Activated CD4-positive, alpha-beta memory T cell treated with anti-CD3 and anti-CD28 coated beads, Interleukin-2, amount 10 ng/mL, durations not matched to agents 7 days and 5 days (primary cell): Measurements from ENCODE around the gene ANO9. TPM values are rescaled to one million over a fixed set of nuclear protein-coding genes. Genes with fewer than 3 reads are reported as not detected.
"Not testable (repeated sequence)": the region's sequence is repeated elsewhere in the genome, so short reads cannot be mapped to it uniquely, and the experiment has no call there.

Experiments used
- CTCF ChIA-PET: fragments of 350-600 bp; sonication (Branson Sonifier 250); formaldehyde crosslinking; loops from one replicate; lab custom pipeline; 2021; ENCODE audit warnings: antibody characterized with exemption, inconsistent platforms; lab: Charles Lee
- POLR2A ChIA-PET: fragments of 350-600 bp; sonication (Branson Sonifier 250); formaldehyde crosslinking; loops from one replicate; lab custom pipeline; 2021; ENCODE audit warnings: antibody characterized with exemption; lab: Charles Lee
- DNase-seq: peaks from one replicate; pipeline ENCODE4 v3.0.0-alpha.2; 2020
- H3K27ac Mint-ChIP-seq: one replicate; pipeline ENCODE4 v1.8.0; 2021; ENCODE audit warnings: mild to moderate bottlenecking, mixed read lengths
- H3K27me3 Mint-ChIP-seq: one replicate; pipeline ENCODE4 v1.8.0; 2021; ENCODE audit warnings: mixed read lengths
- H3K36me3 Mint-ChIP-seq: one replicate; pipeline ENCODE4 v1.8.0; 2021; ENCODE audit warnings: low read depth, mixed read lengths
- H3K4me1 Mint-ChIP-seq: one replicate; pipeline ENCODE4 v1.8.0; 2021; ENCODE audit warnings: mixed read lengths
- H3K4me3 Mint-ChIP-seq: one replicate; pipeline ENCODE4 v1.8.0; 2021; ENCODE audit warnings: mild to moderate bottlenecking, mixed read lengths
- H3K9me3 Mint-ChIP-seq: one replicate; pipeline ENCODE4 v1.8.0; 2021; ENCODE audit warnings: mixed read lengths
- total RNA-seq, 2 experiments: library from RNA; stranded (reverse); gene quantifications; one replicate each; pipeline ENCODE4 v1.2.3, GENCODE V29; 2021

The ANO9 gene
- total RNA-seq, 2 experiments from 2014 or later = 69.2 to 73.5 TPM

GRCh38 chr11:444396-445144 is 2.8 kb upstream of the ANO9 start:
- Mint-ChIP-seq H3K27ac (no peak overlapping the region), H3K9me3 (no peaks in the 10 kb centered on the region), H3K36me3 (no peaks in the 10 kb centered on the region), H3K27me3 (peaks cover 9% of the 10 kb centered on the region), H3K4me1 (peaks cover 28% of the 10 kb centered on the region), H3K4me3 (no peak overlapping the region)
- DNase-seq = no peak
- ChIA-PET CTCF (interaction anchor here (1.0 to 1.7 kb wide), 2 partner anchors 28 to 38 kb away, joined by 3 to 5 read pairs; no protein-coding TSS in a partner anchor), POLR2A (interaction anchor here (1.2 to 1.7 kb wide), 2 partner anchors 60 to 62 kb away, joined by 3 to 4 read pairs; no protein-coding TSS in a partner anchor)

GRCh38 chr11:443542-444199 is 1.9 kb upstream of the ANO9 start:
- Mint-ChIP-seq H3K27me3 (peaks cover 9% of the 10 kb centered on the region), H3K4me3 (no peak overlapping the region), H3K9me3 (no peaks in the 10 kb centered on the region), H3K27ac (no peak overlapping the region), H3K4me1 (peaks cover 26% of the 10 kb centered on the region), H3K36me3 (no peaks in the 10 kb centered on the region)
- DNase-seq = no peak
- POLR2A ChIA-PET = interaction anchor here (1.1 to 1.8 kb wide), 4 partner anchors 27 to 63 kb away, joined by 3 to 6 read pairs (median 5); no protein-coding TSS in a partner anchor
- CTCF ChIA-PET = interaction anchor here (1.7 kb wide), 1 partner anchor 37 kb away, joined by 5 read pairs; no protein-coding TSS in a partner anchor

- Mint-ChIP-seq H3K9me3 (no peaks in the 10 kb centered on the region), H3K36me3 (no peaks in the 10 kb centered on the region), H3K27me3 (peaks cover 9% of the 10 kb centered on the region), H3K4me3 (no peak overlapping the region), H3K4me1 (peaks cover 29% of the 10 kb centered on the region), H3K27ac (no peak overlapping the region)
- ChIA-PET POLR2A (interaction anchor here (1.1 to 3.1 kb wide), 4 partner anchors 26 to 64 kb away, joined by 4 to 30 read pairs (median 6); partner anchors contain the start of gene SIGIRR), CTCF (interaction anchor here (1.4 to 1.7 kb wide), 2 partner anchors 36 kb away, joined by 3 to 5 read pairs; no protein-coding TSS in a partner anchor)
- no peak for DNase-seq
Observed at GRCh38 chr11:442611-443081, 835 bp upstream of the ANO9 start.

- peak overlapping the region; percentile 75 for H3K4me3 Mint-ChIP-seq
Observed at GRCh38 chr11:441043-441417, 781 bp downstream of the ANO9 start.

GRCh38 chr11:440065-441042 is 1.5 kb downstream of the ANO9 start:
- POLR2A ChIA-PET = interaction anchor here (0.9 to 3.1 kb wide), 5 partner anchors 8 to 34 kb away, joined by 3 to 30 read pairs (median 4); partner anchors contain the start of genes PTDSS2 and SIGIRR
- H3K27me3 Mint-ChIP-seq = peaks cover 9% of the 10 kb centered on the region
- H3K9me3 Mint-ChIP-seq = no peaks in the 10 kb centered on the region
- CTCF ChIA-PET = interaction anchor here (1.2 to 3.3 kb wide), 3 partner anchors 9 to 78 kb away, joined by 4 to 23 read pairs (median 6); partner anchors contain the start of gene PTDSS2
- peak overlapping the region; percentile 75 for H3K4me3 Mint-ChIP-seq
- no peak overlapping the region for H3K27ac Mint-ChIP-seq
- no peaks in the 10 kb centered on the region for H3K36me3 Mint-ChIP-seq
- H3K4me1 Mint-ChIP-seq = peaks cover 38% of the 10 kb centered on the region
- no peak for DNase-seq

More at GRCh38 chr11:441043-441417, 781 bp downstream of the ANO9 start:
- H3K4me1 Mint-ChIP-seq = peaks cover 38% of the 10 kb centered on the region
- no peaks in the 10 kb centered on the region for H3K9me3 Mint-ChIP-seq
- CTCF ChIA-PET = interaction anchor here (1.9 to 3.3 kb wide), 2 partner anchors 8 to 78 kb away, joined by 6 to 23 read pairs; partner anchors contain the start of gene PTDSS2
- H3K36me3 Mint-ChIP-seq = no peaks in the 10 kb centered on the region
- POLR2A ChIA-PET = interaction anchor here (0.9 to 3.1 kb wide), 4 partner anchors 18 to 35 kb away, joined by 3 to 30 read pairs (median 3); partner anchors contain the start of gene SIGIRR
- H3K27ac Mint-ChIP-seq = no peak overlapping the region
- DNase-seq = no peak
- peaks cover 9% of the 10 kb centered on the region for H3K27me3 Mint-ChIP-seq

- Mint-ChIP-seq H3K4me1 (peaks cover 38% of the 10 kb centered on the region), H3K36me3 (no peaks in the 10 kb centered on the region), H3K9me3 (no peaks in the 10 kb centered on the region), H3K27me3 (peaks cover 9% of the 10 kb centered on the region), H3K27ac (no peak overlapping the region), H3K4me3 (peak overlapping the region; percentile 33)
- CTCF ChIA-PET = interaction anchor here (1.2 to 3.3 kb wide), 2 partner anchors 10 to 33 kb away, joined by 4 to 23 read pairs; partner anchors contain the start of gene PTDSS2
- no peak for DNase-seq
- POLR2A ChIA-PET = interaction anchor here (0.9 to 3.1 kb wide), 4 partner anchors 9 to 24 kb away, joined by 4 to 30 read pairs (median 8); partner anchors contain the start of genes PTDSS2 and SIGIRR
Observed at GRCh38 chr11:439315-440064, 2.3 kb downstream of the ANO9 start.

- Mint-ChIP-seq H3K36me3 (no peaks in the 10 kb centered on the region), H3K4me3 (no peak overlapping the region), H3K27ac (no peak overlapping the region), H3K4me1 (peaks cover 38% of the 10 kb centered on the region), H3K9me3 (no peaks in the 10 kb centered on the region), H3K27me3 (no peaks in the 10 kb centered on the region)
- ChIA-PET CTCF (interaction anchor here (3.3 kb wide), 1 partner anchor 11 kb away, joined by 23 read pairs; the partner anchor contains the start of gene PTDSS2), POLR2A (interaction anchor here (2.4 kb wide), 1 partner anchor 10 kb away, joined by 12 read pairs; no protein-coding TSS in a partner anchor)
- DNase-seq = no peak
Observed at GRCh38 chr11:438101-438844, 3.5 kb downstream of the ANO9 start.

GRCh38 chr11:437228-437870 is 4.5 kb downstream of the ANO9 start:
- Mint-ChIP-seq H3K4me3 (no peak overlapping the region), H3K4me1 (peaks cover 38% of the 10 kb centered on the region), H3K27ac (no peak overlapping the region), H3K27me3 (no peaks in the 10 kb centered on the region), H3K9me3 (no peaks in the 10 kb centered on the region), H3K36me3 (peaks cover 3% of the 10 kb centered on the region)
- no peak for DNase-seq
- POLR2A ChIA-PET = interaction anchor here (1.0 kb wide), 1 partner anchor 25 kb away, joined by 4 read pairs; no protein-coding TSS in a partner anchor
- CTCF ChIA-PET = no interaction called here

GRCh38 chr11:434999-435740 is 6.6 kb downstream of the ANO9 start:
- peaks cover 27% of the 10 kb centered on the region for H3K4me1 Mint-ChIP-seq
- H3K27ac Mint-ChIP-seq, H3K36me3 Mint-ChIP-seq, DNase-seq, POLR2A ChIA-PET, H3K4me3 Mint-ChIP-seq, H3K27me3 Mint-ChIP-seq, H3K9me3 Mint-ChIP-seq: not testable (repeated sequence)
- CTCF ChIA-PET = interaction anchor here (1.0 kb wide), 1 partner anchor 58 kb away, joined by 4 read pairs; no protein-coding TSS in a partner anchor

- Mint-ChIP-seq H3K27ac (no peak overlapping the region), H3K9me3 (no peaks in the 10 kb centered on the region), H3K36me3 (peaks cover 4% of the 10 kb centered on the region), H3K4me1 (peaks cover 21% of the 10 kb centered on the region), H3K27me3 (no peaks in the 10 kb centered on the region), H3K4me3 (no peak overlapping the region)
- ChIA-PET POLR2A (no interaction called here), CTCF (no interaction called here)
- no peak for DNase-seq
Observed at GRCh38 chr11:434496-434895, 7.3 kb downstream of the ANO9 start.
